ENCODE results near the gene KCNJ6. TPM values are rescaled to one million over a fixed set of nuclear protein-coding genes. Genes with fewer than 3 reads are reported as not detected.

The KCNJ6 gene
- total RNA-seq, 2 donors from 2014 or later = 0.33 TPM; not detected in 1

DNA sequence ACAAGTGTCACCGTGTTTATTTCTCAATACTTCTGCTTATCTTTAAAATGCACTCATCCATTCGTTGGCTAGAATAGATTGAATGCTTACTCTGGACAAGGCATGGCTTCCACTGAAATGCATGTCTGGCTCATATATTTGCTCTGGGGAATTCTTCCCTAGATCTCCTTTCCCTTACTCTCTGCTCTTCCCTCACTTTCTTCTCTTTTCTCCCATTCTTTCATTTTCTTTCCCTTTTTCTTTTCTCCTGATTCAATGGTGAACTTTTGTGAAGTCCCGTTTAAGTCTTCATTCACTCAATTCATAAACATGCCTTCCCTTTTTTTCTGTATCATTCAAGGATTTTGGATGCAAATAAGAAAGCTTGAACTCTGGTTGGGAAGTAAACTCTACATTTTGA, 315.2 kb downstream of the KCNJ6 start:
- Mint-ChIP-seq H3K9me3 (peaks cover 31% of the 10 kb centered on the region), H3K4me1 (peaks cover 12% of the 10 kb centered on the region), H3K27me3 (ENCODE audit: insufficient read depth) (no peaks in the 10 kb centered on the region), H3K36me3 (ENCODE audit: low read depth) (peaks cover 31% of the 10 kb centered on the region), H3K27ac (no peak overlapping the region), H3K4me3 (no peak overlapping the region)
- Histone ChIP-seq H3K9me3 (ENCODE audit: control insufficient read depth, low read length) (peaks cover 43% of the 10 kb centered on the region), H3K4me1 (ENCODE audit: control insufficient read depth, insufficient read depth, low read length) (peaks cover 16% of the 10 kb centered on the region), H3K36me3 (ENCODE audit: control insufficient read depth, insufficient read depth, low read length) (no peaks in the 10 kb centered on the region), H3K4me3 (ENCODE audit: low read length) (no peak overlapping the region), H3K27me3 (ENCODE audit: control insufficient read depth, insufficient read depth, low read length, poor library complexity, severe bottlenecking) (no peaks in the 10 kb centered on the region), H3K27ac (ENCODE audit: low read depth, low read length) (no peak overlapping the region), H3K9ac (ENCODE audit: extremely low read depth, low read length, poor library complexity, severe bottlenecking) (no peak overlapping the region)
- no peak for DNase-seq
- TF ChIP-seq, protein P1, sequence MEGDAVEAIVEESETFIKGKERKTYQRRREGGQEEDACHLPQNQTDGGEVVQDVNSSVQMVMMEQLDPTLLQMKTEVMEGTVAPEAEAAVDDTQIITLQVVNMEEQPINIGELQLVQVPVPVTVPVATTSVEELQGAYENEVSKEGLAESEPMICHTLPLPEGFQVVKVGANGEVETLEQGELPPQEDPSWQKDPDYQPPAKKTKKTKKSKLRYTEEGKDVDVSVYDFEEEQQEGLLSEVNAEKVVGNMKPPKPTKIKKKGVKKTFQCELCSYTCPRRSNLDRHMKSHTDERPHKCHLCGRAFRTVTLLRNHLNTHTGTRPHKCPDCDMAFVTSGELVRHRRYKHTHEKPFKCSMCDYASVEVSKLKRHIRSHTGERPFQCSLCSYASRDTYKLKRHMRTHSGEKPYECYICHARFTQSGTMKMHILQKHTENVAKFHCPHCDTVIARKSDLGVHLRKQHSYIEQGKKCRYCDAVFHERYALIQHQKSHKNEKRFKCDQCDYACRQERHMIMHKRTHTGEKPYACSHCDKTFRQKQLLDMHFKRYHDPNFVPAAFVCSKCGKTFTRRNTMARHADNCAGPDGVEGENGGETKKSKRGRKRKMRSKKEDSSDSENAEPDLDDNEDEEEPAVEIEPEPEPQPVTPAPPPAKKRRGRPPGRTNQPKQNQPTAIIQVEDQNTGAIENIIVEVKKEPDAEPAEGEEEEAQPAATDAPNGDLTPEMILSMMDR (conservative IDR thresholded peaks at IDR 0.05) = no peak
- WGBS, 2 experiments (ENCODE audit: insufficient coverage in 1 of 2, insufficient read length in 1 of 2) = 93 to 100% methylated on average over 2 to 3 of the region's 3 CpGs

DNA sequence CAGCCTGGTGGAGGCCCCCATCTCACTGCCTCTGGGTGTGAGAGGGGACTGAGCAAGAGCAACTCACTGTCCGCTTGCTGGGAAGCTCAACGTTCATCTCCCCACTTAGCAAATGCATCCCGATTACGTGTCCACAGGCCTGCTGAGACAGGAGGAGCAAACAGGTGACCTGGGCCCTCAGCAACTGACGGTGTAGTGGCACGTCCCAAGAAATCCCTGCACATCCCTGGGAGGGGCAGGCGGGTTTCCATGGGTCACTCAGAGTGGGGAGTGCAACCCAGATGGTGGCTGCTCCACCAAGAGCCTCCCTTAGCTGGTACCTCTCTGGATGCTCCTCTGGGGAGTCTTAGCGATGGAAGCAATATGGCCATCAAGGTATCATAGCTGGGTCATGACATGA, 320.3 kb downstream of the KCNJ6 start:
- Histone ChIP-seq H3K27me3 (ENCODE audit: control insufficient read depth, insufficient read depth, low read length, poor library complexity, severe bottlenecking) (no peaks in the 10 kb centered on the region), H3K27ac (ENCODE audit: low read depth, low read length) (no peak overlapping the region), H3K9ac (ENCODE audit: extremely low read depth, low read length, poor library complexity, severe bottlenecking) (no peak overlapping the region), H3K4me3 (ENCODE audit: low read length) (no peak overlapping the region), H3K36me3 (ENCODE audit: control insufficient read depth, insufficient read depth, low read length) (no peaks in the 10 kb centered on the region), H3K4me1 (ENCODE audit: control insufficient read depth, insufficient read depth, low read length) (peaks cover 26% of the 10 kb centered on the region), H3K9me3 (ENCODE audit: control insufficient read depth, low read length) (peaks cover 41% of the 10 kb centered on the region)
- TF ChIP-seq, protein P1 (conservative IDR thresholded peaks at IDR 0.05) = no peak
- peaks cover 29% of the 10 kb centered on the region for H3K36me3 Mint-ChIP-seq (ENCODE audit: low read depth)
- no peaks in the 10 kb centered on the region for H3K27me3 Mint-ChIP-seq (ENCODE audit: insufficient read depth)
- 97 to 100% methylated on average over 6 to 8 of the region's 8 CpGs for WGBS, 2 experiments (ENCODE audit: insufficient coverage in 1 of 2, insufficient read length in 1 of 2)
- H3K27ac Mint-ChIP-seq = no peak overlapping the region
- peaks cover 39% of the 10 kb centered on the region for H3K9me3 Mint-ChIP-seq
- no peak overlapping the region for H3K4me3 Mint-ChIP-seq
- H3K4me1 Mint-ChIP-seq = peaks cover 41% of the 10 kb centered on the region
- DNase-seq = no peak

DNA sequence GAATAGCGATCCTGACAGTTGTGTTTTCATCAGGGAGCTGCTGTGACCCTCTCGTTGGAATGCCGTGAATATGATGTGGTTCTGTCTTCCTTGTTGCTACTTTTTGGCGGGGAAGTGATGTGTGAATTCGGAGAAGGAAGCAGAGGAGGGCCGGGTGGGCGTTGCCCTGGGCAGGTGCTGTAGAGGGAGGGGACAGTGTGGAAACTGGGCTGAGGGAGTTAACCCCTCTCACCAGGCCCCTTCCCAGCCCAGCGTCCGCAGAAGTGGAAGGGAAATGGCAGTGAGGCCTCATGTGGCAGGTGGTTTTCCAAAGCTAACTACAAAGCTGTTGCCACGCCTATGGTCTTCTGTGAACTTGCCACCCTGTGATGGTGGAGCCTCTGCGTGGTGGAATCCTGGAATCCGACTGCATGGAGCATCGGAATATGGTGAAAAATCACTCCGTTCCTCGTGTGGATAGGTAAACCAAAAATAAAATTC, 321.7 kb downstream of the KCNJ6 start:
- H3K9me3 ChIP-seq (ENCODE audit: control insufficient read depth, low read length) = peaks cover 38% of the 10 kb centered on the region

More for the DNA sequence above, 321.7 kb downstream of the KCNJ6 start:
- Mint-ChIP-seq H3K4me1 (peaks cover 33% of the 10 kb centered on the region), H3K27ac (no peak overlapping the region), H3K36me3 (ENCODE audit: low read depth) (peaks cover 24% of the 10 kb centered on the region), H3K4me3 (no peak overlapping the region), H3K27me3 (ENCODE audit: insufficient read depth) (no peaks in the 10 kb centered on the region), H3K9me3 (peaks cover 34% of the 10 kb centered on the region)
- Histone ChIP-seq H3K27ac (ENCODE audit: low read depth, low read length) (no peak overlapping the region), H3K4me1 (ENCODE audit: control insufficient read depth, insufficient read depth, low read length) (peaks cover 14% of the 10 kb centered on the region), H3K36me3 (ENCODE audit: control insufficient read depth, insufficient read depth, low read length) (peaks cover 4% of the 10 kb centered on the region), H3K4me3 (ENCODE audit: low read length) (no peak overlapping the region), H3K27me3 (ENCODE audit: control insufficient read depth, insufficient read depth, low read length, poor library complexity, severe bottlenecking) (no peaks in the 10 kb centered on the region), H3K9ac (ENCODE audit: extremely low read depth, low read length, poor library complexity, severe bottlenecking) (no peak overlapping the region)
- TF ChIP-seq, protein P1 (conservative IDR thresholded peaks at IDR 0.05) = no peak
- no peak for DNase-seq
- WGBS, 2 experiments (ENCODE audit: insufficient coverage in 1 of 2, insufficient read length in 1 of 2) = 91 to 96% methylated on average over 9 to 15 of the region's 15 CpGs
